Fibroblast of gingiva (primary cell): ENCODE results near the gene USP46.

Experiments
- DNase-seq: peaks from one replicate; pipeline ENCODE4 v3.0.0-alpha.2; 2011; ENCODE audit warnings: low read depth

The USP46 gene

GRCh38 chr4:52659001-52659721, at the start of gene USP46:
USP46 (minus strand) TSS chr4:52659301; CDS start chr4:52659150, 151 bp downstream.
- peak; percentile 80 for DNase-seq

- DNase-seq, result no peak
Measured at GRCh38 chr4:52704661-52705060, 45.6 kb upstream of the USP46 start.

GRCh38 chr4:52704133-52704532, 45.0 kb upstream of the USP46 start:
- peak; percentile 76 for DNase-seq

- DNase-seq, result no peak
Measured at GRCh38 chr4:52701207-52701606, 42.1 kb upstream of the USP46 start.

- no peak for DNase-seq
Measured at GRCh38 chr4:52694936-52695335, 35.8 kb upstream of the USP46 start.

GRCh38 chr4:52693492-52693891, 34.4 kb upstream of the USP46 start:
- no peak for DNase-seq

- no peak for DNase-seq
Measured at GRCh38 chr4:52689096-52689495, 30.0 kb upstream of the USP46 start.

- DNase-seq, result no peak
Measured at GRCh38 chr4:52687696-52688095, 28.6 kb upstream of the USP46 start.

GRCh38 chr4:52685316-52685715, 26.2 kb upstream of the USP46 start:
- DNase-seq, result no peak

GRCh38 chr4:52684896-52685295, 25.8 kb upstream of the USP46 start:
- DNase-seq, result no peak

GRCh38 chr4:52680381-52680780, 21.3 kb upstream of the USP46 start:
- no peak for DNase-seq

GRCh38 chr4:52676536-52676935, 17.4 kb upstream of the USP46 start:
- DNase-seq, result no peak

- no peak for DNase-seq
Measured at GRCh38 chr4:52675111-52675510, 16.0 kb upstream of the USP46 start.

GRCh38 chr4:52670739-52671138, 11.6 kb upstream of the USP46 start:
- DNase-seq, result no peak

- DNase-seq, result no peak
Measured at GRCh38 chr4:52670121-52670520, 11.0 kb upstream of the USP46 start.

- DNase-seq, result no peak
Measured at GRCh38 chr4:52665592-52665991, 6.5 kb upstream of the USP46 start.

- no peak for DNase-seq
Measured at GRCh38 chr4:52664479-52664878, 5.4 kb upstream of the USP46 start.

- DNase-seq, result no peak
Measured at GRCh38 chr4:52661966-52662690, 3.0 kb upstream of the USP46 start.

GRCh38 chr4:52660643-52661042, 1.5 kb upstream of the USP46 start:
- no peak for DNase-seq

- peak; percentile 21 for DNase-seq
Measured at GRCh38 chr4:52659722-52660261, 691 bp upstream of the USP46 start.

GRCh38 chr4:52658641-52659000, 480 bp downstream of the USP46 start:
- no peak for DNase-seq

GRCh38 chr4:52657618-52658501, 1.2 kb downstream of the USP46 start:
- DNase-seq, result peak; percentile 85

- no peak for DNase-seq
Measured at GRCh38 chr4:52657292-52657617, 1.8 kb downstream of the USP46 start.
